ENCODE data around the gene PSMD10.

DNA sequence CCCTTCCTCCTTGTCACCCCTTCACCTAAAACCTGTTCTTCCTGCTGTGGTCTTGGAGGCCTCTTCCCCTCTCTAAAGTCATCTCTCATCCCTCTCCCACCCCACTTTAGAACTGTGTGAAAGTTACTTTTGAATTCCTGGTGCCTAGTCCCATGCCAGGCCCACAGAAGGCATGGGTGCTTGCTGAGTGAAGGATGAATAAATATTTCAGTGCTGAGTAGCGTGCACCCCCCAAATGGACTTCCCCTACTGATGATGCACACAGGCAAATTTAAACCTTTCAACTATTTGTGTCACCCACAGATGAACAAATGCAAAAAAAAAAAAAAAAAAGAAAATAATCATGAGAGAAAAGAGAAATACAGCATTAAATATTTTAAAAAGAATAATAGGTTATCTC is 19.8 kb downstream of the PSMD10 start:
- TF ChIP-seq, protein P1, sequence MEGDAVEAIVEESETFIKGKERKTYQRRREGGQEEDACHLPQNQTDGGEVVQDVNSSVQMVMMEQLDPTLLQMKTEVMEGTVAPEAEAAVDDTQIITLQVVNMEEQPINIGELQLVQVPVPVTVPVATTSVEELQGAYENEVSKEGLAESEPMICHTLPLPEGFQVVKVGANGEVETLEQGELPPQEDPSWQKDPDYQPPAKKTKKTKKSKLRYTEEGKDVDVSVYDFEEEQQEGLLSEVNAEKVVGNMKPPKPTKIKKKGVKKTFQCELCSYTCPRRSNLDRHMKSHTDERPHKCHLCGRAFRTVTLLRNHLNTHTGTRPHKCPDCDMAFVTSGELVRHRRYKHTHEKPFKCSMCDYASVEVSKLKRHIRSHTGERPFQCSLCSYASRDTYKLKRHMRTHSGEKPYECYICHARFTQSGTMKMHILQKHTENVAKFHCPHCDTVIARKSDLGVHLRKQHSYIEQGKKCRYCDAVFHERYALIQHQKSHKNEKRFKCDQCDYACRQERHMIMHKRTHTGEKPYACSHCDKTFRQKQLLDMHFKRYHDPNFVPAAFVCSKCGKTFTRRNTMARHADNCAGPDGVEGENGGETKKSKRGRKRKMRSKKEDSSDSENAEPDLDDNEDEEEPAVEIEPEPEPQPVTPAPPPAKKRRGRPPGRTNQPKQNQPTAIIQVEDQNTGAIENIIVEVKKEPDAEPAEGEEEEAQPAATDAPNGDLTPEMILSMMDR (IDR thresholded peaks at IDR 0.05) = no peak
- TF ChIP-seq POLR2A (IDR thresholded peaks at IDR 0.05) (no peak), POLR2AphosphoS5 (IDR thresholded peaks at IDR 0.05) (no peak)
